Activated naive CD4-positive, alpha-beta T cell treated with anti-CD3 and anti-CD28 coated beads for 36 hours (primary cell): Measurements from ENCODE around the gene APOBR. TPM values are rescaled to one million over a fixed set of nuclear protein-coding genes. Genes with fewer than 3 reads are reported as not detected.

Experiments
- CTCF ChIA-PET: fragments of 350-600 bp; sonication (Branson Sonifier 250); formaldehyde crosslinking; loops from one replicate; lab custom pipeline; 2021; ENCODE audit warnings: antibody characterized with exemption; lab: Charles Lee
- DNase-seq: peaks from one replicate; pipeline ENCODE4 v3.0.0-alpha.2; 2020
- H3K27ac Mint-ChIP-seq: one replicate; pipeline ENCODE4 v1.8.0; 2021; ENCODE audit warnings: mild to moderate bottlenecking, mixed read lengths
- H3K27me3 Mint-ChIP-seq: one replicate; pipeline ENCODE4 v1.8.0; 2021; ENCODE audit warnings: low read depth, mixed read lengths
- H3K36me3 Mint-ChIP-seq: one replicate; pipeline ENCODE4 v1.8.0; 2021; ENCODE audit warnings: low read depth, mixed read lengths
- H3K4me1 Mint-ChIP-seq: one replicate; pipeline ENCODE4 v1.8.0; 2021; ENCODE audit warnings: low read depth, mixed read lengths
- H3K4me3 Mint-ChIP-seq: one replicate; pipeline ENCODE4 v1.8.0; 2021; ENCODE audit warnings: mild to moderate bottlenecking, moderate library complexity, mixed read lengths
- H3K9me3 Mint-ChIP-seq: one replicate; pipeline ENCODE4 v1.8.0; 2021; ENCODE audit warnings: mixed read lengths
- intact Hi-C: fragments of 100-400 bp; cut with micrococcal nuclease; formaldehyde crosslinking; loops from one replicate; pipeline ENCODE4 v1.15.1; 2023
- total RNA-seq, 2 experiments: library from RNA; stranded (reverse); gene quantifications; one replicate each; pipeline ENCODE4 v1.2.3, GENCODE V29; 2021

The APOBR gene
- total RNA-seq, 2 experiments from 2014 or later, result 0.72 to 0.77 TPM

GRCh38 chr16:28501258-28502232, 7.1 kb downstream of the APOBR start:
- DNase-seq, result no peak
- CTCF ChIA-PET, result interaction anchor here (0.6 kb wide), 1 partner anchor 10 kb away, joined by 4 read pairs; the partner anchor contains the start of gene CLN3
- Mint-ChIP-seq H3K27ac (no peak overlapping the region), H3K4me1 (peaks cover 4% of the 10 kb centered on the region), H3K9me3 (no peaks in the 10 kb centered on the region), H3K4me3 (no peak overlapping the region), H3K27me3 (no peaks in the 10 kb centered on the region), H3K36me3 (no peaks in the 10 kb centered on the region)
- intact Hi-C loops, result no loop called here

DNA sequence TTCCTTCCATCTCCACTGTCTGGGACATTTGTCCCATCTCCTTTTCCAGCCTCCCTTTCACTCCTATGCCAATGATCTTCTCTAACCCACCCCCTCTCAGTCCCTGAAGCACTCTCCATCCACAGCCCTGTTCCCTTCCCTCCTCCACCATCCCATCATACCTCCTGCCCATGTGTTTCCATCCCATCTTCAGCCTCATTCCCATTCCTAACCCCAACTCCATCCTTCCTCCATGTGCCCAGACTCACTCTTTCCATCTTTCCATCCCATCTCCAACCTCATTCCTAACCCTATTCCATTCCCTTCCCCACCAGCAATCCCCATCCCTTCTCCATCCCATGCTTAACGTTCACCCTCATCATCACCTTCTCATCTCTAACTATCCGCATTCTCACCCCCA, 7.8 kb downstream of the APOBR start:
- CTCF ChIA-PET, result interaction anchor here (0.6 kb wide), 1 partner anchor 115 kb away, joined by 3 read pairs; no protein-coding TSS in a partner anchor
- DNase-seq, result no peak
- H3K4me3 Mint-ChIP-seq, result no peak overlapping the region
- H3K9me3 Mint-ChIP-seq, result no peaks in the 10 kb centered on the region
- H3K27me3 Mint-ChIP-seq, result no peaks in the 10 kb centered on the region
- no peak overlapping the region for H3K27ac Mint-ChIP-seq
- no peaks in the 10 kb centered on the region for H3K36me3 Mint-ChIP-seq
- intact Hi-C loops, result no loop called here
- H3K4me1 Mint-ChIP-seq, result peaks cover 5% of the 10 kb centered on the region

- H3K4me1 Mint-ChIP-seq, result peaks cover 17% of the 10 kb centered on the region
- H3K4me3 Mint-ChIP-seq, result no peak overlapping the region
- no peaks in the 10 kb centered on the region for H3K9me3 Mint-ChIP-seq
- no peak overlapping the region for H3K27ac Mint-ChIP-seq
- H3K27me3 Mint-ChIP-seq, result no peaks in the 10 kb centered on the region
- no peaks in the 10 kb centered on the region for H3K36me3 Mint-ChIP-seq
- no peak for DNase-seq
- intact Hi-C loops, result no loop called here
- CTCF ChIA-PET, result interaction anchor here (0.6 kb wide), 1 partner anchor 369 kb away, joined by 3 read pairs; no protein-coding TSS in a partner anchor
Observed at GRCh38 chr16:28503470-28504259, 9.2 kb downstream of the APOBR start.

GRCh38 chr16:28504707-28505404, 10.4 kb downstream of the APOBR start:
- intact Hi-C loops, result no loop called here
- no peaks in the 10 kb centered on the region for H3K9me3 Mint-ChIP-seq
- no peaks in the 10 kb centered on the region for H3K27me3 Mint-ChIP-seq
- H3K36me3 Mint-ChIP-seq, result no peaks in the 10 kb centered on the region
- no peak for DNase-seq
- H3K4me3 Mint-ChIP-seq, result no peak overlapping the region
- peaks cover 17% of the 10 kb centered on the region for H3K4me1 Mint-ChIP-seq
- CTCF ChIA-PET, result no interaction called here
- no peak overlapping the region for H3K27ac Mint-ChIP-seq

DNA sequence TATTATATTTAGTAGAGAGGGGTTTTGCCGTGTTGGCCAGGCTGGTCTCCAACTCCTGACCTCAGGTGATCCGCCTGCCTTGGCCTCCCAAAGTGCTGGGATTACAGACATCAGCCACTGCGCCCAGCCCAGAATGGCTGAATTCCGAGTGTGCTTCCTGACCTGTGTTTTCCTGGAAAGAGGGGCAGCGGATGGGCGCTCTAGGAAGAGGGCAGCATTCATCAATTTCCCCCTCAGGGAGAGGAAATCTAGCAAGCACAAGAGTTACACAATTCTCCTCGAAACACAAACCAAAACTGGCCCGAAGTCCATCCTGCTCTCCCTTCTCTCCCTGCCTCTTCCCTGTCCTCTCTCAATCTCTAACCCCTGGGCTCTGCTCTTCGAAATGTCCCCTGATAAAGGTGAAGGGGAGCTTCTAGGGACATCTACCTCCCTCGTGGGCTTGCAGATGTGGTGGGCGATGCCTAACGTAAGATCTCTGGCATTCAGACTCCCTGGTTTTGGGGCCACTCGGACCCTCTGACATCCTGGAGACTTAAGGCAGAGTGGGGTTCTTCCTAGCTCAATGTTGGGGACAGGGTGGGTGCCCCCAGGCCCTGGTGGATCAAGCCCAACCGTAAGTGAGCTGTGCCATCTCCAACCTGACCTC, 11.2 kb downstream of the APOBR start:
- Mint-ChIP-seq H3K9me3 (no peaks in the 10 kb centered on the region), H3K27me3 (no peaks in the 10 kb centered on the region), H3K4me3 (no peak overlapping the region), H3K27ac (no peak overlapping the region), H3K4me1 (peaks cover 17% of the 10 kb centered on the region), H3K36me3 (no peaks in the 10 kb centered on the region)
- intact Hi-C loops, result no loop called here
- CTCF ChIA-PET, result no interaction called here
- no peak for DNase-seq

DNA sequence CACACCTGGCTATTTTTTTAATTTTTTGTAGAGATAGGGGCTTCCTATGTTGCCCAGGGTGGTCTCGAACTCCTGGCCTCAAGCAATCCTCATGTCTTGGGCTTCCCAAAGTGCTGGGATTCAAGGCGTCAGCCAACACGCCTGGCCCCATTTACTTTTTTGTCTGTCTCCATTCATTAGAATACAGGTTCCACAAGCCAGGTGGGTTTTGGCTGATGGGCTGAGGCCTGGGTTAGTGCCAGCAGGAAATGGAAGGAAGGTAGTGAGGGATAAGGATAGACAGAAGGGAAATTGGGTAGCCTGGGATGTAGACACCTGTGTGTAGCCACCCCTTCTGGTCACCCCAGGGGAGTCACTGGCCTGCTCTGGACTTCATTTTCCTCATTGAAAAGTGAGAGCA, 16.6 kb downstream of the APOBR start:
- peaks cover 17% of the 10 kb centered on the region for H3K4me1 Mint-ChIP-seq
- CTCF ChIA-PET, result no interaction called here
- H3K4me3 Mint-ChIP-seq, result no peak overlapping the region
- no peak overlapping the region for H3K27ac Mint-ChIP-seq
- H3K36me3 Mint-ChIP-seq, result no peaks in the 10 kb centered on the region
- H3K27me3 Mint-ChIP-seq, result no peaks in the 10 kb centered on the region
- no peak for DNase-seq
- H3K9me3 Mint-ChIP-seq, result no peaks in the 10 kb centered on the region
- intact Hi-C loops, result no loop called here

DNA sequence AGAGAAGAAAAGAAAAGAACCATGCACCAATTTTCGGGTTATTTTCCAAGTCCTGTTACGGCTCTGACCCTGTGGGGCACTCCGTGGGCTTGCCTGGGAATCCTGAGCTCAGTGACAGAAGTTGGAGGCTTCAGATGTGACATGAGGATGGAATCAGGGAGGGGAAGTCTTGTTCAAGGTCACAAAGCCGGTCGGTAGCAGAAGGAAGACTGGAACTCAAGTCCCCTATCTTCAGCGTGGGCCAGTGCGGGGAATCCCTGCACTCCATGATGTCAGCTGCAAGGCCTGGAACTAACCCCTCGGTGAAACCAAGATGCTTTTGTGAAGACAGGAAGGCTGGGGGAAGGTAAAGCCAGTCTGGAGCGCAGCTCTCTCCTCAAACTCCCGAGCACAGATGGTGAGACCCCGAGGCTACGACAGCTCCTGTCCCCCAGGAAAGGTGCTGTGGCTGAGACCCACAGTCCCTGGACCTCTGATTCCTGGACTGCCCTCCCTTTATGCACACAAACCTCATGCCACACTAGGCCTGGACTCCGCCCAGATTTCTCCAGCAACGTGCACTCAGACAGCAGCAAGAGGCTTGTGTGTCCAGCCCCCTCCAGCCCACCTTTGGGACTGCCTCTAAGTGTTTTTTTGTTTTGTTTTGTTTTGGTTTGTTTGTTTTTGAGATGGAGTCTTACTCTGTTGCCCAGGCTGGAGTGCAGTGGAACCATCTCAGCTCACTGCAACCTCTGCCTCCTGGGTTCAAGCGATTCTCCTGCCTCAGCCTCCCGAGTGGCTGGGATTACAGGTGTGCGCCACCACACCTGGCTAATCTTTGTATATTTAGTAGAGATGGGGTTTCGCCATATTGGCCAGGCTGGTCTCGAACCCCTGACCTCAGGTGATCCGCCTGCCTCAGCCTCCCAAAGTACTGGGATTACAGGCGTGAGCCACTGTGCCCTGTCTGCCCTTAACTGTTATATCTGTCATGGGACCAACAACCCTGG, 17.7 kb downstream of the APOBR start:
- intact Hi-C loops, result no loop called here
- Mint-ChIP-seq H3K36me3 (no peaks in the 10 kb centered on the region), H3K4me1 (peaks cover 14% of the 10 kb centered on the region), H3K27ac (no peak overlapping the region), H3K9me3 (no peaks in the 10 kb centered on the region), H3K27me3 (no peaks in the 10 kb centered on the region), H3K4me3 (no peak overlapping the region)
- DNase-seq, result no peak
- CTCF ChIA-PET, result no interaction called here

- intact Hi-C loops, result no loop called here
- Mint-ChIP-seq H3K36me3 (no peaks in the 10 kb centered on the region), H3K27me3 (no peaks in the 10 kb centered on the region), H3K9me3 (no peaks in the 10 kb centered on the region), H3K4me1 (no peaks in the 10 kb centered on the region), H3K27ac (no peak overlapping the region), H3K4me3 (no peak overlapping the region)
- CTCF ChIA-PET, result interaction anchor here (0.6 to 1.2 kb wide), 2 partner anchors 15 to 236 kb away, joined by 3 read pairs; no protein-coding TSS in a partner anchor
- DNase-seq, result no peak
Observed at GRCh38 chr16:28513484-28514181, 19.2 kb downstream of the APOBR start.

DNA sequence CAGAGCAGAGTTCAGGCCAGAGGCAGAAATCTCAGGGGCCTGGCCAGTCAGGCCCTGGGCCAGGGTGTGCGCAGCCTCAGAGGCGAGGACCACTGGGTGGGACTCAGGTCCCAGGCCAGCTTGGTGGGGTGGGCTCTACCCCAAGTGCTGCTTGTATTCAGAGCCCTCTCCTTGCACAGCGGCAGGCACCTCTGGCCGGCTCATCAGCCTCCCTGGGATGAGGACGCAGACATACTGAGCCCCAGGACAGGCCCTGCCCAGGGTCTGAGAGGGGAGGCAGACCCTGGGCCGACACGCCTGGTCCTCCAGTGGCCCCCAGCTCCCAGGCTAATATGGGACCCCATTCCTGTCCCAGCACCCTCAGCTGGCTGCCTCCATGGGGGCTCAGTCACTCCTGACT, 19.8 kb downstream of the APOBR start:
- H3K36me3 Mint-ChIP-seq, result no peaks in the 10 kb centered on the region
- DNase-seq, result no peak
- H3K9me3 Mint-ChIP-seq, result no peaks in the 10 kb centered on the region
- no peak overlapping the region for H3K4me3 Mint-ChIP-seq
- no peaks in the 10 kb centered on the region for H3K4me1 Mint-ChIP-seq
- intact Hi-C loops, result no loop called here
- no peaks in the 10 kb centered on the region for H3K27me3 Mint-ChIP-seq
- H3K27ac Mint-ChIP-seq, result no peak overlapping the region
- CTCF ChIA-PET, result interaction anchor here (1.2 kb wide), 1 partner anchor 237 kb away, joined by 3 read pairs; no protein-coding TSS in a partner anchor

DNA sequence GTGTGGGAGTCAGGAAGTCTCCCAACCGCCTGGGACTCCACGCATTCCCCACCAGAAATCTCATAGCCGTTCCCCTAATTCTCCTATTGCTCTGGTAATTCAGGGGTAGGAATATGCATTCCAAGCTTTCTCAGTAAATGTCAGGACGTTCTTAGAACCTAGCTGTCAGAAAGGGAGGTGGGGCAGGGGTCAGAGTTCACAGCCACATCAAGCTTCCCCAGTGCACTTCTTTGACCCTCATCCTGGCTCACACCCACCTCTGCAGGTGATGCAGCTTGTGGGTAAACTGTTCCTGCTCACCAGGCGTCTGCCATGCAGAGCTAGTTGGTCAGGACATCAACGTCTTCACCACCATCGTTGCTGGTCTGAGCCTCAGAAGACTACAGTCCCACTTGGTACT, 26.2 kb downstream of the APOBR start:
- H3K27me3 Mint-ChIP-seq, result no peaks in the 10 kb centered on the region

More for the DNA sequence above, 26.2 kb downstream of the APOBR start:
- intact Hi-C loops, result no loop called here
- DNase-seq, result no peak
- H3K36me3 Mint-ChIP-seq, result no peaks in the 10 kb centered on the region
- CTCF ChIA-PET, result interaction anchor here (0.6 to 0.9 kb wide), 2 partner anchors 20 to 28 kb away, joined by 3 read pairs; no protein-coding TSS in a partner anchor
- no peak overlapping the region for H3K4me3 Mint-ChIP-seq
- H3K4me1 Mint-ChIP-seq, result peaks cover 6% of the 10 kb centered on the region
- no peak overlapping the region for H3K27ac Mint-ChIP-seq
- no peaks in the 10 kb centered on the region for H3K9me3 Mint-ChIP-seq
